ENCODE results near the gene MYH7B. TPM values are rescaled to one million over a fixed set of nuclear protein-coding genes. Genes with fewer than 3 reads are reported as not detected.

MYH7B gene
- total RNA-seq, 1 experiment from 2014 or later: 0.74 TPM

DNA sequence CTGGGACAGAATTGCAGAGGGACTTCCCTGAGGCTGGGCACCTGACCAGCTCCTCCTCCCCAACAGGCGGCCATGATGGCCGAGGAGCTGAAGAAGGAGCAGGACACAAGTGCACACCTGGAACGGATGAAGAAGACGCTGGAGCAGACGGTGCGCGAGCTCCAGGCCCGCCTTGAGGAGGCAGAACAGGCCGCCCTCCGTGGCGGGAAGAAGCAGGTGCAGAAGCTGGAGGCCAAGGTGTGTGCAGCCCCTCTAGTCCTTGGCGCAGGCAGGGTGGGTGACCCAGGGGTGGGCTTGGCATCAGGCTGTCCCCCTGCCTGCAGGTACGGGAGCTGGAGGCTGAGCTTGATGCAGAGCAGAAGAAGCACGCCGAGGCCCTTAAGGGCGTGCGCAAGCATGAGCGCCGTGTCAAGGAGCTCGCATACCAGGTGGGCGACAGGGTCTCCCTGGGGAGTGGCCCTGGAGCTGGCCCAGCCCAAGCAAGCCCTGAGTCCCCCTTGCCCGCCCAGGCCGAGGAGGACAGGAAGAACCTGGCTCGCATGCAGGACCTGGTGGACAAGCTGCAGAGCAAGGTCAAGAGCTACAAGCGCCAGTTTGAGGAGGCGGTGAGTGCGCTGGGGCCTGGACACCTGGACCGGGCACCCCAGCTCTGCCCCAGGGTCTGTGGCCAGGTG is 45.4 kb downstream of the MYH7B start:
- ChIA-PET RAD21 (ENCODE audit: low non-redundant PET in 1 of 2, low total read pairs in 2 of 2, uncharacterized antibody in 2 of 2, unreplicated experiment in 2 of 2) (interaction anchor here (1.4 to 1.6 kb wide), 2 partner anchors 127 kb away, joined by 5 to 8 read pairs; no protein-coding TSS in a partner anchor), POLR2A (interaction anchor here (1.1 kb wide), 1 partner anchor 125 kb away, joined by 3 read pairs; the partner anchor contains the start of gene ACSS2), CTCF (interaction anchor here (3.0 kb wide), 1 partner anchor 128 kb away, joined by 19 read pairs; the partner anchor contains the start of gene GGT7)
- Histone ChIP-seq H3K4me2 (ENCODE audit: low read length) (no peak overlapping the region), H3K27ac (ENCODE audit: low read depth, low read length) (no peak overlapping the region), H2AFZ (ENCODE audit: low read depth, low read length, poor library complexity, severe bottlenecking) (no peak overlapping the region), H3K27me3 (ENCODE audit: insufficient read depth, low read length) (no peaks in the 10 kb centered on the region), H4K20me1 (ENCODE audit: insufficient read depth) (no peaks in the 10 kb centered on the region), H3K9me2 (ENCODE audit: insufficient read depth) (no peaks in the 10 kb centered on the region), H3K4me1 (ENCODE audit: control insufficient read depth in 1 of 2, insufficient read depth in 2 of 2, low read length in 2 of 2) (no peaks in the 10 kb centered on the region), H3K36me3 (ENCODE audit: control insufficient read depth in 1 of 2, insufficient read depth in 2 of 2, low read length in 2 of 2) (peaks cover 10 to 16% of the 10 kb centered on the region in 2 experiments; a peak in 3 of 4 replicates), H3K9me3 (ENCODE audit: control insufficient read depth in 1 of 2, insufficient read depth in 1 of 2, low read depth in 1 of 2, low read length in 2 of 2) (no peaks in the 10 kb centered on the region), H3K4me3 (replicated peaks in 1 of 2; ENCODE audit: low read depth in 1 of 2, low read length in 2 of 2) (no peak overlapping the region), H3K79me2 (ENCODE audit: insufficient read depth, low read length) (no peaks in the 10 kb centered on the region), H3K9ac (ENCODE audit: low read length) (no peak overlapping the region)
- BruUV-seq (replicated peaks): no TSS peak
- no peak for DNase-seq (ENCODE audit: low read depth, low spot score)
- TF ChIP-seq EGR1 (IDR thresholded peaks at IDR 0.05; ENCODE audit: low read depth) (no peak), ZFX (IDR thresholded peaks at IDR 0.05) (no peak), RAD21 (IDR thresholded peaks at IDR 0.05; ENCODE audit: low read depth) (no peak), YY1 (IDR thresholded peaks at IDR 0.05; ENCODE audit: extremely low read depth, insufficient replicate concordance, low read depth, low read length) (no peak), SP1 (IDR thresholded peaks at IDR 0.05; ENCODE audit: low read depth) (no peak)
- TF ChIP-seq, protein P1, sequence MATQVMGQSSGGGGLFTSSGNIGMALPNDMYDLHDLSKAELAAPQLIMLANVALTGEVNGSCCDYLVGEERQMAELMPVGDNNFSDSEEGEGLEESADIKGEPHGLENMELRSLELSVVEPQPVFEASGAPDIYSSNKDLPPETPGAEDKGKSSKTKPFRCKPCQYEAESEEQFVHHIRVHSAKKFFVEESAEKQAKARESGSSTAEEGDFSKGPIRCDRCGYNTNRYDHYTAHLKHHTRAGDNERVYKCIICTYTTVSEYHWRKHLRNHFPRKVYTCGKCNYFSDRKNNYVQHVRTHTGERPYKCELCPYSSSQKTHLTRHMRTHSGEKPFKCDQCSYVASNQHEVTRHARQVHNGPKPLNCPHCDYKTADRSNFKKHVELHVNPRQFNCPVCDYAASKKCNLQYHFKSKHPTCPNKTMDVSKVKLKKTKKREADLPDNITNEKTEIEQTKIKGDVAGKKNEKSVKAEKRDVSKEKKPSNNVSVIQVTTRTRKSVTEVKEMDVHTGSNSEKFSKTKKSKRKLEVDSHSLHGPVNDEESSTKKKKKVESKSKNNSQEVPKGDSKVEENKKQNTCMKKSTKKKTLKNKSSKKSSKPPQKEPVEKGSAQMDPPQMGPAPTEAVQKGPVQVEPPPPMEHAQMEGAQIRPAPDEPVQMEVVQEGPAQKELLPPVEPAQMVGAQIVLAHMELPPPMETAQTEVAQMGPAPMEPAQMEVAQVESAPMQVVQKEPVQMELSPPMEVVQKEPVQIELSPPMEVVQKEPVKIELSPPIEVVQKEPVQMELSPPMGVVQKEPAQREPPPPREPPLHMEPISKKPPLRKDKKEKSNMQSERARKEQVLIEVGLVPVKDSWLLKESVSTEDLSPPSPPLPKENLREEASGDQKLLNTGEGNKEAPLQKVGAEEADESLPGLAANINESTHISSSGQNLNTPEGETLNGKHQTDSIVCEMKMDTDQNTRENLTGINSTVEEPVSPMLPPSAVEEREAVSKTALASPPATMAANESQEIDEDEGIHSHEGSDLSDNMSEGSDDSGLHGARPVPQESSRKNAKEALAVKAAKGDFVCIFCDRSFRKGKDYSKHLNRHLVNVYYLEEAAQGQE (IDR thresholded peaks at IDR 0.05; ENCODE audit: low read depth): no peak
- ATAC-seq: no peak
- intact Hi-C loops (cut with micrococcal nuclease): no loop called here
